KOPT-K1 (cell line): Measurements from ENCODE around the gene DDRGK1.
A peak's percentile ranks its signal among the peaks of the same experiment; 100 is the strongest.

Source experiments
- H3K27ac ChIP-seq: fragments of 200-600 bp; sonication (generic); 2 replicates; pipeline ENCODE4 v1.5.1; 2016; ENCODE audit warnings: antibody characterized with exemption, mild to moderate bottlenecking, low read depth, low read length; ENCODE audit not compliant: poor library complexity, severe bottlenecking
- H3K36me3 ChIP-seq: fragments of 200-600 bp; sonication (generic); 2 replicates; pipeline ENCODE4 v1.5.1; 2017; ENCODE audit warnings: antibody characterized with exemption, mild to moderate bottlenecking, low read length, moderate library complexity; ENCODE audit not compliant: insufficient read depth
- H3K9me3 ChIP-seq: fragments of 200-600 bp; sonication (generic); 2 replicates; pipeline ENCODE4 v1.5.1; 2017; ENCODE audit warnings: antibody characterized with exemption, low read length, mild to moderate bottlenecking; ENCODE audit not compliant: insufficient read depth, poor library complexity, severe bottlenecking

The DDRGK1 gene

GRCh38 chr20:3209257-3209945 is 4.9 kb upstream of the DDRGK1 start, which contains the start of gene ITPA:
ITPA (plus strand) TSS chr20:3209498; CDS start chr20:3209552, 54 bp downstream.
- no peaks in the 10 kb centered on the region for H3K9me3 ChIP-seq
- H3K36me3 ChIP-seq: peaks cover 17% of the 10 kb centered on the region
- peak within 1 kb of the TSS; percentile 74 for H3K27ac ChIP-seq

GRCh38 chr20:3208786-3209256 is 4.3 kb upstream of the DDRGK1 start:
- peaks cover 12% of the 10 kb centered on the region for H3K36me3 ChIP-seq
- H3K27ac ChIP-seq: peak overlapping the region; percentile 74
- no peaks in the 10 kb centered on the region for H3K9me3 ChIP-seq

GRCh38 chr20:3203315-3204123 is 963 bp downstream of the DDRGK1 start:
- H3K36me3 ChIP-seq: peaks cover 38% of the 10 kb centered on the region
- H3K27ac ChIP-seq: peak overlapping the region; percentile 79
- no peaks in the 10 kb centered on the region for H3K9me3 ChIP-seq

GRCh38 chr20:3202965-3203314 is 1.5 kb downstream of the DDRGK1 start:
- no peaks in the 10 kb centered on the region for H3K9me3 ChIP-seq
- H3K36me3 ChIP-seq: peaks cover 38% of the 10 kb centered on the region
- peak overlapping the region; percentile 79 for H3K27ac ChIP-seq

DNA sequence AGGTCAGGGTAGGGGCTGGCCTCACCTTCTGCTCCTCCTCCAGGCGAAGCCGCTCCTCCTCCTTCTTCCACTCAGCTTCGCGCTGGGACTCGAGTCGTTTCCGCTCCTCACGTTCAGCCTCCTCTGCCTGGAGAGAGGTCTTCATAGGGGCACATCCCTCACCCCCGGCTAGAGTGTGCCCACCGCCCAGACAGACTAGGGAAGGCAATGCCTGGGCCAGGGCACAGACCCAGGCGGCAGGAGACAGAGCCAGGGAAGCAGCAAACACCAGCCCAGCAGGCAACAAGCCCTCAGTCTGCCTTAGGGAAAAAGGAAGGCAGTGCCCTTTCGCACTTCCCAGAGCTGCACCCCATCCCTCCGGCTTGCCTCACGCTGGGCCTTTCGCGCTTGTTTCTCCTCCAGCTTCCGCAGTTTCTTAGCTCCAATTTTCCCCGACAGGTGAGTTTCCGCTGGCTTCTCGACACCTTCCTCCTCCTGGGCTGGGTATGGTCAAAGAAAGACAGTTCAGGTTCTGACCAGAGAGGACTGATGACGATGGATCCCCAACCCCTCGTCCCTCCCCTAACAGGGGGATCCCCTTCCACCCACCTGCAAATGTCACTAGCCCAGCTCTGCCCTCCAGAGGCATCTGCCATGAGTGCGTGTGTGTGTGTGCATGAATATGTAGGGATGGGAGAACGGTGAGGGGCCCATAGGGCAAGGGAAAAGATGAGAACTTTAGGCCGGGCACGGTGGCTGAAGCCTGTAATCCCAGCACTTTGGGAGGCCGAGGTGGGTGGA is 4.3 kb downstream of the DDRGK1 start:
- no peaks in the 10 kb centered on the region for H3K9me3 ChIP-seq
- no peak overlapping the region for H3K27ac ChIP-seq
- H3K36me3 ChIP-seq: peaks cover 63% of the 10 kb centered on the region

DNA sequence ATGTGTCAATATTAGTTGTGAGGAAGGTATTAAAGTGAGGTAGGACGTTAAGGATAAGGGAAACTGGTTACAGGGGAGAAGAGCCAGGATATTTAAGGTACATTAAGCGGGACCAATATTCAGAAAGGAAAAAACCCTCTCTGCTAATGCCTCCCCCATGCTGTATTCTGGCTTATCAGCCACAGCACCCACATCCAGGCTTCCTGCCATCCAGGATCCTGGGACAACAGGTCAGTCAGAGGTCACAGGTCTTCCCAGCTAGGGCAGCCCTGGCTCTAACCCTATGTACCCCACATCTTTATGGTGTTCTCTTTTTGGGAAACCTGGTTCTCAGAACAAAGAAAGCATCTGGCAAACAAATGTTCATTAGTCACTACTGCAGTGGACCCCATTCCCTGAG is 5.3 kb downstream of the DDRGK1 start:
- H3K27ac ChIP-seq: no peak overlapping the region
- peaks cover 73% of the 10 kb centered on the region for H3K36me3 ChIP-seq
- no peaks in the 10 kb centered on the region for H3K9me3 ChIP-seq

GRCh38 chr20:3195590-3196237 is 8.8 kb downstream of the DDRGK1 start:
- no peaks in the 10 kb centered on the region for H3K9me3 ChIP-seq
- peaks cover 91% of the 10 kb centered on the region for H3K36me3 ChIP-seq
- H3K27ac ChIP-seq: no peak overlapping the region

GRCh38 chr20:3194617-3195280 is 9.7 kb downstream of the DDRGK1 start:
- H3K36me3 ChIP-seq: peaks cover 92% of the 10 kb centered on the region

DNA sequence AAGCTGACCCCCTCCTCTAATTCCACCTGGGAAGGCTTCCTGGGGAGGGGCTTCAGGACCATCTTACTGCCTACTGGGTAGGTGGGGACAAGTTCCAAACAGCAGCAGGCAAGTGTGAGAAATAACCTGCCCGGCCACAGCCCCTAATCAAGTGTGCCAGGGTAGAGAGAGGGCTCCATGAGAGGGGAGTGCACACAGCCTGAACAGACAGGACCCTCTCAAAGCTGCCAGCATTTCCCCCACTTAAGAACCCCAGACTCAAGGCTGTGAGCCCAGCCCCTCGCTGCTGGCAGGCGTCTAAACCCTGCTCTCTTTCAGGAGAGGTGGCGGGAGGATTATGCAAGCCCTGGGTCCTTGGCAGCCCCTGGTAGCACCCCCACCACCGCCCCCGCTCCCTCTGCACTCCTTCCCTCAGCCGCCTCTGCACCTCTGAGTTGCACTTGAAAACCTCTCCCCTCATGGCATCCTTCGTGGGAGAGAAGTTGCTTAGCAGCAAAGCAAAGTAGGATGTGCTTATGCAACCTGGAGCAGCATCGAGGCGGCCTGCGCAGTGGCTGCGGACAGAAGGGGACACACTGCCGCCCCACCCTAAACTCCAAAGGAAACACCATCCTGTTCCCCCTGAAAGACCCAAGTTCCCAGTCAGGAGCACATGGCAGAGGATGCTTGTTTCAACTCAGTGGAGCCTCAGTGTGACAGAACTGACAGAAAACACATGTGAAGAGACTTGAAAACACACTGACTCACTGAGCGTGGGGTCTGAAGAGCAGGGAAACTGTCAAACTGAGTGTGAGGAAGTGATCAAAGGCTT is 10.5 kb downstream of the DDRGK1 start:
- H3K27ac ChIP-seq: no peak overlapping the region
- peaks cover 92% of the 10 kb centered on the region for H3K36me3 ChIP-seq
- no peaks in the 10 kb centered on the region for H3K9me3 ChIP-seq

More at GRCh38 chr20:3194617-3195280, 9.7 kb downstream of the DDRGK1 start:
- no peak overlapping the region for H3K27ac ChIP-seq
- H3K9me3 ChIP-seq: no peaks in the 10 kb centered on the region

DNA sequence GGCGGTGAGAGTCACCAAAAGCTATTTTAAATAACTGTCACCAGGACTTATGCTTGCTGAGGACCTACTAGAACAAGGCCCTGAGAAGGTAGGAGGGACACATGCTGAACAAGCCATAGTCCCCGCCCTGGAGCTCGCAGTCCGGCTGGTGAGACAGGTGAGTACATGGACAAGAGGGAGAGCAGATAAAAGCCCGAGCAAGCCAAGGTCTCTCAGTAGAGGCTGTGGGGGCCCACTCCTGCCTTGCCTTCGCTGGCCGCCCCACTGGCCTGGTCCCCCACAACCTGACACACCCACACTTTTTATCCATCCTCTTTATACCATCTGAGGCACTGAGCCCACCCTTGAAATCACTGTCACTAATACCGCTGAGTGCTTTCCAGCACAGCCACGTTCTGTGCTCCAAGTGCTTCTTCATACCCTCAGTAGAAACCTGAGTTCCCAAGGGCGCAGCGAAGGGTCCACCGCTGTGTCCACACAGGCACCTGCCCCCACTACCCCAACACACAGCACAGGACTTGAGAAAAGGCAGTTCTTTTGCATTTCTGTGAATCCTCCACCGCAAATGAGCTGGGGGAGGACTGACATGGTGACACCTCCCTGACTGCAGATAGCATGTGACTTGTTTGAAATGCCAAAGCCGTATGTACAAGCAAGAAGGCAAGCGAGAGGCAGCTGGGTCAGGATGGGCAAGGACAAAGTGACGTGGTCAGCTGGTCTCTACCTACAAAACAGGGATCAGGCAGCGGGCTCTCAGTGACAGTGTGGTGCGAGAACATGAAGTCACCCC is 12.1 kb downstream of the DDRGK1 start:
- Histone ChIP-seq H3K36me3 (peaks cover 82% of the 10 kb centered on the region), H3K9me3 (no peaks in the 10 kb centered on the region), H3K27ac (no peak overlapping the region)

DNA sequence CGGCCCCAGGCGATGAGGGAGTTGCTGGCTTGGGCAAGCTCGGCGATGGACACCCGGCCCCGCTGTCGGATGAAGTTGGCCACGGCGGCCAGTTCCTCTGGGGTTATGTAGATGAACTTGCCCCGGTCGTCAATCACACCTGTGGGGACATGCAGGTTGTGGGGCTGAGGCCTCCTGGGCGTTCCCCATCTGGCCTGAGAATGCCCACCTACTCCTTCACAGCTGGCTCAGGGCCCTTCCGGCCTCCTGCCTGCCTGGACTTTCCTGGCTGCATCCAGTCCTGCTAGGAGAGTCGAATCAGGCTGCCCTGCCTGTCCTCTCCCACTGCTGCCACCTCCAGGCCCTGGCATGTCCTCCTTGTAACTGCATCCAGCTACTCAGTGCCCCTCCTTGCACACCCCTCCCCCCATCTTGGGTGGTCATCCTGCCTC is 13.8 kb downstream of the DDRGK1 start:
- peaks cover 67% of the 10 kb centered on the region for H3K36me3 ChIP-seq
- no peaks in the 10 kb centered on the region for H3K9me3 ChIP-seq
- no peak overlapping the region for H3K27ac ChIP-seq

DNA sequence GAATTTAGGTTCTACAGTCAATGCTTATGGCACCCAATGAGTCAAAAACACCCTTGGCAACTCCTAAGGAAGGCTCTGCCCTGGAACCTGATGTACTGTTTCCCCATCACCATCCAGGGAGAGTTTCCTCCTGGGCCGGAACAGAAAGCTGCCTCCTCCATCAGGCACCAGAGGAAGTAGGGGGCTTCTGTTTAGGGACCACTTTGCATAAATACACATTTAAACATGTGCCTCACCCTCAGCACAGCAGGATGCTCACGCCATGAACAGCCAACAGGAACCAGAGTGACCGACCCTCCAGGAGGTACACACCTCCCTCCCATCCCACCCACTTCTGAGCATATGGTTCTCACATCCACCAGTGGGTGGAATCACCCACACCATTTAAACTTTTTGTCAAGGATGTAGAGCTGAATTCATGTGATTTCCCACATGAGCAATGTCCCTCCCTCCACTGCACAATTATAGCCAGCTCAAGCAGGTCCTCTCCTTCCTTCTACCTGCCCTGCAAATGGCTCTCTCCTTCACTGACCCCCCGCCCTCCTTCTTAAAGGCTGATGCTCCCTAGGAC is 14.8 kb downstream of the DDRGK1 start:
- Histone ChIP-seq H3K36me3 (peaks cover 57% of the 10 kb centered on the region), H3K27ac (no peak overlapping the region), H3K9me3 (no peaks in the 10 kb centered on the region)
